Measurements from ENCODE around the gene RPRD1B.

Gene RPRD1B

DNA sequence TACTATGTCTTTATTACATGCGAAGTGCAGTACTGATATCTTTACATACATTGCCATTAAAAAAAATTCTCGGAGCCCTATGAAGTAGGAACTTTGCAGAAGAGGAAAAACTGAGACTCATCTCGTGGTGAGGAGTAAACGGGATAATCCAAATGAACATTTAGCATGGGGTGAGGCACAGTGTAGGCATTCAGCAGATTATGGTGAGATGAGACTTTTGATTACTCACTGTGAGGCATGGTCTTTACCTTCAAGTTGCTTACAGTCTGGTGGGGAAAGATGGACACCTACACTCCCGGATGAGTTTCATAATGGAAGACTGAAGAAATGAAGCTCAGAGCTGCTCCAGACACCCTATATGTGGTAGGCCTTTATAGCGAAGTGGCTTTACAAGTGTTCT is 1.4 kb downstream of the RPRD1B start:
- peak overlapping the region; percentile 95 for H3K4me3 ChIP-seq (ENCODE audit: low read depth, low read length)
- TF ChIP-seq, protein P1, sequence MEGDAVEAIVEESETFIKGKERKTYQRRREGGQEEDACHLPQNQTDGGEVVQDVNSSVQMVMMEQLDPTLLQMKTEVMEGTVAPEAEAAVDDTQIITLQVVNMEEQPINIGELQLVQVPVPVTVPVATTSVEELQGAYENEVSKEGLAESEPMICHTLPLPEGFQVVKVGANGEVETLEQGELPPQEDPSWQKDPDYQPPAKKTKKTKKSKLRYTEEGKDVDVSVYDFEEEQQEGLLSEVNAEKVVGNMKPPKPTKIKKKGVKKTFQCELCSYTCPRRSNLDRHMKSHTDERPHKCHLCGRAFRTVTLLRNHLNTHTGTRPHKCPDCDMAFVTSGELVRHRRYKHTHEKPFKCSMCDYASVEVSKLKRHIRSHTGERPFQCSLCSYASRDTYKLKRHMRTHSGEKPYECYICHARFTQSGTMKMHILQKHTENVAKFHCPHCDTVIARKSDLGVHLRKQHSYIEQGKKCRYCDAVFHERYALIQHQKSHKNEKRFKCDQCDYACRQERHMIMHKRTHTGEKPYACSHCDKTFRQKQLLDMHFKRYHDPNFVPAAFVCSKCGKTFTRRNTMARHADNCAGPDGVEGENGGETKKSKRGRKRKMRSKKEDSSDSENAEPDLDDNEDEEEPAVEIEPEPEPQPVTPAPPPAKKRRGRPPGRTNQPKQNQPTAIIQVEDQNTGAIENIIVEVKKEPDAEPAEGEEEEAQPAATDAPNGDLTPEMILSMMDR (IDR thresholded peaks at IDR 0.05; ENCODE audit: control insufficient read depth, extremely low read depth, insufficient read depth): no peak
- DNase-seq (ENCODE audit: low read depth): no peak

DNA sequence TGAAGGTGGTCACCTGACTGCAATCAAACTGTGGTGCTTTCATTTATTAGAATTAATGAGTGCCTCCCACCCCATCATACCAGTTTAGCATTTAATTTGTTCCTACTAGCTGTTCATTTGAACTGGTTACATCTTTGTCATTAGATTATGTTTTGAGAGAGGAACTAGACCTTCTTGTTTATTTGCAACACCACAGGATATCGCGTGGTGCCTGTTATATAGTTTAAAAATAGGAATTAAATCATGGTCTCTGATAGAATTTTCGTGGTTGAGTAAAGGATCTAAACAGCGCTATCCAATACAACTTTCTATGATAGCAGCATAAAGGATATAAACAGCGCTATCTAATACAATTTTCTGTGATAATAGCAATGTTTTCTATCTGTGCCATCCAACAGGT is 2.8 kb downstream of the RPRD1B start:
- TF ChIP-seq, protein P1 (IDR thresholded peaks at IDR 0.05; ENCODE audit: control insufficient read depth, extremely low read depth, insufficient read depth): no peak
- no peak for DNase-seq (ENCODE audit: low read depth)
- H3K4me3 ChIP-seq (ENCODE audit: low read depth, low read length): no peak overlapping the region

DNA sequence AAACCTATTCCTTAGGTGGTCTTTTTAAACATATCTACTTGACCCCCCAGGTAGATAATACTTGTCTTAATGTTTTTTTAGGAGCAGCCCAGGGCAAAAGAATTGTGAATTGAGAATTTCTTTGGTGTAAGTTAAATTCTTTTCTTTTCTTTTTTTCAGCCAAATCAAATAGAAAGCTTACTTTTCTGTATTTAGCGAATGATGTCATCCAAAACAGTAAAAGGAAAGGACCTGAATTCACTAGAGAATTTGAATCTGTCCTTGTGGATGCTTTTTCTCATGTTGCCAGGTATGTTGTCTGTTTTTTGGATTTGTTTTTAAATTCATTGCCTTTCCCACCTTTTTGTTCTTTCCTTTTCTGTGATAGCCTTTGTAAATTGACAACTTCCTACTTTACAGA is 6.7 kb downstream of the RPRD1B start:
- no peak overlapping the region for H3K4me3 ChIP-seq (ENCODE audit: low read depth, low read length)
- no peak for DNase-seq (ENCODE audit: low read depth)
- TF ChIP-seq, protein P1 (IDR thresholded peaks at IDR 0.05; ENCODE audit: control insufficient read depth, extremely low read depth, insufficient read depth): no peak

DNA sequence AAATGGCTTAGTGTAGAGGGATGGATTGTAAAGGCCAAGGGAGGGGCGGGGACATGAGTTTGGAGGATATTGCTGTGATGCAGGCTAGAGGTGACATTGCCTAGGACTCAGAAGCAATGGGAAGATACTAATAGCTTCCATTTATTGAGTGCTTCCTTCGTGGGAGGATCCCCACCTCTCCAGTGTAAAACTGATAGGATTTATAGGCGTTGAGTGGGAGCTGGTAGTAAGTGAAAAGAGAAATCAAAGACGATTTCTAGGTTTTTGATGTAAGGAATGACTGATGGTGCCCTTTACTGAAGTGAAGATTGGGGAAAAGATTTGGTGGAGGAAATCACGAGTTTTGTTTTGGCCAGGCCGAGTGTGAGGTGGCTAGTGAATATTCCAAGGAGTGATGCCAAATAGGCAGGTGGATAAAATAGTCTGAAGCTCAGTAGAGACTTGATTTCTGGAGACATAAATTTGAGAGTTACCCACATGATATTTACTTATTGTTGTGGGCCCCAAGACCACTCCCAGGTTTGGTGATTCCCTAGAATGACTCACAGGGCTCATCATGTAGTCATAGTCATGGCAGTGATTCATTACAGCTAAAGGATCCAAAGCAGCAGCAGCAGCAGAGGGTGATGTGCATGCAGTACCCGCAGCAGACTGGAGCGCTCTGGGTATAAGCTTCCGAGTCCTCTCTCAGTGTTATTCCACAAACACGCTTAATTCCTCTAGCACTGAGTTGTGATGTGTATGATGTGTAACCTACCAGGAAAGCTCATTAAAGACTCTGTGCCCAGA is 10.2 kb downstream of the RPRD1B start:
- DNase-seq (ENCODE audit: low read depth): no peak
- H3K4me3 ChIP-seq (ENCODE audit: low read depth, low read length): no peak overlapping the region
- TF ChIP-seq, protein P1 (IDR thresholded peaks at IDR 0.05; ENCODE audit: control insufficient read depth, extremely low read depth, insufficient read depth): no peak

DNA sequence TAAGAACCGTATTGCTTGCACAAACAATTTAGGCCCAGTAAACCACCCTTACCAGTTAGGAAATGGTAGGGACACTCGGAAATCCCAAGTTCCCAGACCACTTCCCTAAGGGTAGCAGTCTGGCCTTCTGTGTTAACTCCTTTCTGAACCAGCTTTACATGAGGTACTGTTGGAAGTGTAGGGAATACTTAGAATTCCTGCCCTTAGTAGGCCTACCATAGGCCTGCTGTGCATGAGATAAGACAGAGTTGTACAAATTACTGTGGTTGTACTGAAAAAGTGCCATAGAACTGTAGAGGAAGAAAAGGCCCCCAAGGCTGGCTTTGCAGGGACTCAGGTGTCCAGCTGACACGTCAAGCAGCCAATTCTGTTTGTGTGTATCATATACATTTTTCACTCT is 11.1 kb downstream of the RPRD1B start:
- DNase-seq (ENCODE audit: low read depth): no peak
- TF ChIP-seq, protein P1 (IDR thresholded peaks at IDR 0.05; ENCODE audit: control insufficient read depth, extremely low read depth, insufficient read depth): no peak
- H3K4me3 ChIP-seq (ENCODE audit: low read depth, low read length): no peak overlapping the region

DNA sequence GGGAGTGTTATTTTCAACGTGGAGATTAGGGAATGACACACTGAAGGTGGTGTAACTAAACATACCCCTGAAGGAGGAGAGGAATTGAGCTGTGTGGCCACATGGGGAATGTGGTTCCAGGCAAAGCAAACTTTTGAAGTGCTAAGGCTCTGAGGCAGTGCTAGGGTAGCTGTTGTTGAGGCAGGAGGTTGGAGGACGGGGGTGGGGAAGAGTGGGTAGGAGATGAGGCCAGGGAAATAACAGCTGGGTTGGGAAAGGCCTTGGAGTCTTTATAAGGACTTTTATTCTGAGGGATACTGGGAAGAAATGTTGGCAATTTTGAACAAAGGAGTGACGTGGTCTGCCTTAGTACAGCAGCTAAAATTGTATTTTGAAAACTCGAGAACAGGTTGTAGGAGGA is 13.0 kb downstream of the RPRD1B start:
- TF ChIP-seq, protein P1 (IDR thresholded peaks at IDR 0.05; ENCODE audit: control insufficient read depth, extremely low read depth, insufficient read depth): no peak
- DNase-seq (ENCODE audit: low read depth): no peak
- no peak overlapping the region for H3K4me3 ChIP-seq (ENCODE audit: low read depth, low read length)

DNA sequence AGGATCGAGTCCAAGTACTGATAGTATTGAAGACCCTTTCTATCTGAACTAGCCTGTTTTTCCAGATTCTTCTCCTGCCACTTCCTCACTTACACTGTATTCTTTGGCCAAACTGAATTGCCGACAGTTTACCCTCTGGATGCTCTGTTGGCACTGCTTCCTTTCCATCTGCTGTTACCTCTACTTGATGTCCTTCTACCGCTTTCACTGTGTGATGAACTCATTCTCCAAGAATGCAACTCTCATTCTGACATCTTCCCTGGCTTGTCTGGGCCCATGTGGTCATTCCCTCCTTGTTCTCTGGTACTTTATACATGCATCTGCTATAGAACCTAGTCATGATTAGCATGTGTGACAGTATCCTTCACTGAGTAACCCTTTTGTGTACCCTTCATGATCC is 16.3 kb downstream of the RPRD1B start:
- TF ChIP-seq, protein P1 (IDR thresholded peaks at IDR 0.05; ENCODE audit: control insufficient read depth, extremely low read depth, insufficient read depth): no peak
- no peak overlapping the region for H3K4me3 ChIP-seq (ENCODE audit: low read depth, low read length)
- DNase-seq (ENCODE audit: low read depth): peak; percentile 35

All from LNCaP clone FGC (cell line).